OCI-LY1 (cell line): ENCODE measurements around the gene PDZRN3.

ENCODE experiments used
- H2AFZ ChIP-seq: fragments of 200-600 bp; sonication (generic), shearing (Covaris generic); 2 replicates; pipeline ENCODE4 v1.6.0; 2014; ENCODE audit warnings: antibody characterized with exemption, mild to moderate bottlenecking, low read length
- H3F3A ChIP-seq: fragments of 200-600 bp; sonication (generic), shearing (Covaris generic); 2 replicates; pipeline ENCODE4 v1.6.0; 2014; ENCODE audit warnings: mild to moderate bottlenecking, antibody characterized with exemption, low read length, moderate library complexity; ENCODE audit not compliant: insufficient read depth
- H3K27ac ChIP-seq: fragments of 200-600 bp; sonication (generic); 2 replicates; pipeline ENCODE4 v1.5.1; 2014; ENCODE audit warnings: low read length, mixed run types, mild to moderate bottlenecking, low read depth; ENCODE audit not compliant: poor library complexity, severe bottlenecking
- H3K27me3 ChIP-seq: fragments of 200-600 bp; sonication (generic); 2 replicates; pipeline ENCODE4 v1.6.0; 2014; ENCODE audit warnings: antibody characterized with exemption, mild to moderate bottlenecking, low read length, moderate library complexity; ENCODE audit not compliant: insufficient read depth
- H3K36me3 ChIP-seq: fragments of 200-600 bp; sonication (generic); 2 replicates; pipeline ENCODE4 v1.6.1; 2014; ENCODE audit warnings: mild to moderate bottlenecking, antibody characterized with exemption, low read length, moderate library complexity, mixed read lengths; ENCODE audit not compliant: insufficient read depth
- H3K4me1 ChIP-seq: fragments of 200-600 bp; sonication (generic); 2 replicates; pipeline ENCODE4 v1.5.1; 2014; ENCODE audit warnings: mild to moderate bottlenecking, low read length, moderate library complexity; ENCODE audit not compliant: insufficient read depth, severe bottlenecking
- H3K4me2 ChIP-seq: fragments of 200-600 bp; sonication (generic), shearing (Covaris generic); 2 replicates; pipeline ENCODE4 v1.6.1; 2014; ENCODE audit warnings: low read length
- H3K4me3 ChIP-seq: fragments of 200-600 bp; sonication (generic); 2 replicates; pipeline ENCODE4 v1.5.1; 2014; ENCODE audit warnings: low read length, low read depth, mild to moderate bottlenecking, mixed read lengths; ENCODE audit not compliant: poor library complexity, severe bottlenecking
- H3K79me2 ChIP-seq: fragments of 200-600 bp; shearing (Covaris generic); 2 replicates; pipeline ENCODE4 v1.6.1; 2016; ENCODE audit warnings: mixed run types, low read length, mixed read lengths; ENCODE audit not compliant: insufficient read depth
- H3K9ac ChIP-seq: fragments of 200-600 bp; sonication (generic), shearing (Covaris generic); 2 replicates; pipeline ENCODE4 v1.6.1; 2014; ENCODE audit warnings: mild to moderate bottlenecking, low read length, mixed read lengths
- H3K9me2 ChIP-seq: fragments of 200-600 bp; sonication (generic), shearing (Covaris generic); 2 replicates; pipeline ENCODE4 v1.6.1; 2014; ENCODE audit warnings: low read depth, mild to moderate bottlenecking, low read length, mixed read lengths
- H3K9me3 ChIP-seq: fragments of 200-600 bp; shearing (Covaris generic); 2 replicates; pipeline ENCODE4 v1.6.1; 2014; ENCODE audit warnings: low read length, mixed read lengths
- H4K20me1 ChIP-seq: fragments of 200-600 bp; sonication (generic), shearing (Covaris generic); 2 replicates; pipeline ENCODE4 v1.6.0; 2016; ENCODE audit warnings: mild to moderate bottlenecking, low read length; ENCODE audit not compliant: insufficient read depth
- CTCF ChIP-seq: fragments of 200-600 bp; sonication (generic), shearing (Covaris generic); IDR thresholded peaks from 2 replicates; pipeline ENCODE4 v1.5.1; 2017; ENCODE audit warnings: mild to moderate bottlenecking, antibody characterized with exemption, low read length, moderate library complexity, mixed read lengths
- EZH2 ChIP-seq: fragments of 200-600 bp; sonication (generic), shearing (Covaris generic); IDR thresholded peaks from 2 replicates; pipeline ENCODE4 v1.8.0; 2017; ENCODE audit warnings: borderline replicate concordance, mixed run types, mild to moderate bottlenecking, antibody characterized with exemption, low read length, moderate library complexity, mixed read lengths

PDZRN3 gene

DNA sequence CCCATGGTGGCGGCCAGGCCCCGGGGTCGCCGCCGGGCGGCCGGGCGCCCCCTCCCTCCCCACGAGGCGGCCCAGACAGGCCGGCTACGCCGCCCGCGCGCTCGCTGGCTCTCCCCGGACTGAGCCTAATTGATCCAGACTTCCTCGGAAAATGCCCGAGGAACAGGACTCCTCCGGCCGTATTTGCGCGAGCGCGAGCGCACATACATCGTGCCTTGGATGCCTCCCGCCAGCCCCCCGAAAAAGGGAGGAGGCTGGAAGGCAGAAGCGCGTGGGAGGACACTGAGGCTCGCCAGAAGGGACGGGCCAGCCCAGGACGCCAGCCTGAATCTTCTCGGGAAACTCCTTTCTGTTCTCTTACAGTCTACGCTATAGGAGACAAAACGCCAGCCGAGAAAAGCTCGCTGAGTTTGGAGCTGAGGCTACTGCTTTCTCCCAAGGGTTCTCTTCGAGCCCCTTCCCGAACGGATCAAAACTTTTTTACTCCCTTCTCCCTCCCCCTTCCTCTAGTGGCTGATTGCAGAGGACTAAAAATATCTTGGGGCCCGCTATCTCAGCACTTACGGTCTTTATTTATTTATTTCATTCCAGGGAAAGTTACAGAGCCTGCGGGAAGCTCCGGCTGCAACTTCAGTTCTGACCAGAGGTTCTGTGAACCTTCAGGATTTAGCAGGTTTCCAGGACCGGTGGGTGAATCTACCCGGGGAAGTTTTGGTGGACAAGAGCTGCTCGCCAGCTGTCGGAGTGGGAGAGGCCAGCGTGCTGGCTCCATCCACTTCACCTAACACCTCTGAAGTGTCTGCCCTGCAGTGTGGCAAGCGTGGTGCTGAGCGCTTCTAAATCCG, at the start of gene PDZRN3:
Gene PDZRN3, minus strand, starts transcription at position 121 of the 845 bp plus-strand sequence.
- Histone ChIP-seq H3K9ac (no peak within 1 kb of the TSS), H3K36me3 (no peaks in the 10 kb centered on the region), H3K27me3 (no peaks in the 10 kb centered on the region), H4K20me1 (no peaks in the 10 kb centered on the region), H3K9me2 (no peaks in the 10 kb centered on the region), H3K4me2 (no peak within 1 kb of the TSS), H3K9me3 (no peaks in the 10 kb centered on the region), H3F3A (no peaks in the 10 kb centered on the region), H3K4me1 (no peaks in the 10 kb centered on the region), H3K27ac (no peak within 1 kb of the TSS), H2AFZ (no peak within 1 kb of the TSS), H3K4me3 (no peak within 1 kb of the TSS), H3K79me2 (no peaks in the 10 kb centered on the region)
- TF ChIP-seq CTCF (no peak), EZH2 (no peak)

- H3K79me2 ChIP-seq = no peaks in the 10 kb centered on the region
- H3K27me3 ChIP-seq = no peaks in the 10 kb centered on the region
- H4K20me1 ChIP-seq = no peaks in the 10 kb centered on the region
- H3K9ac ChIP-seq = no peak overlapping the region
- no peak overlapping the region for H2AFZ ChIP-seq
- no peaks in the 10 kb centered on the region for H3K9me2 ChIP-seq
- no peak overlapping the region for H3K4me2 ChIP-seq
- TF ChIP-seq CTCF = no peak
- no peaks in the 10 kb centered on the region for H3F3A ChIP-seq
- H3K36me3 ChIP-seq = no peaks in the 10 kb centered on the region
- no peak overlapping the region for H3K4me3 ChIP-seq
- H3K9me3 ChIP-seq = no peaks in the 10 kb centered on the region
- H3K4me1 ChIP-seq = no peaks in the 10 kb centered on the region
- no peak overlapping the region for H3K27ac ChIP-seq
Measured at GRCh38 chr3:73674280-73674679, 49.5 kb upstream of the PDZRN3 start.

- no peaks in the 10 kb centered on the region for H3K9me2 ChIP-seq
- H3K4me2 ChIP-seq = no peak overlapping the region
- no peak overlapping the region for H3K4me3 ChIP-seq
- H3K36me3 ChIP-seq = no peaks in the 10 kb centered on the region
- H3K4me1 ChIP-seq = no peaks in the 10 kb centered on the region
- H3K9ac ChIP-seq = no peak overlapping the region
- no peaks in the 10 kb centered on the region for H3K79me2 ChIP-seq
- H3K27me3 ChIP-seq = no peaks in the 10 kb centered on the region
- H3K27ac ChIP-seq = no peak overlapping the region
- no peaks in the 10 kb centered on the region for H3K9me3 ChIP-seq
- TF ChIP-seq CTCF (no peak), EZH2 (no peak)
- no peaks in the 10 kb centered on the region for H4K20me1 ChIP-seq
- H3F3A ChIP-seq = no peaks in the 10 kb centered on the region
- H2AFZ ChIP-seq = no peak overlapping the region
Measured at GRCh38 chr3:73669260-73669659, 44.5 kb upstream of the PDZRN3 start.
